CD4-positive, alpha-beta T cell treated with Interleukin-4 for 4 hours (primary cell): Measurements from ENCODE around the gene COX7A2L.
A peak's percentile ranks its signal among the peaks of the same experiment; 100 is the strongest.
"Not testable (repeated sequence)": the region's sequence is repeated elsewhere in the genome, so short reads cannot be mapped to it uniquely, and the experiment has no call there.

Source experiments
- DNase-seq: peaks from one replicate; pipeline ENCODE4 v3.0.0-alpha.2; 2020

Gene COX7A2L

GRCh38 chr2:42338567-42339190, 22.3 kb downstream of the COX7A2L start:
- DNase-seq: no peak

GRCh38 chr2:42337846-42338566, 23.0 kb downstream of the COX7A2L start:
- DNase-seq: no peak

DNA sequence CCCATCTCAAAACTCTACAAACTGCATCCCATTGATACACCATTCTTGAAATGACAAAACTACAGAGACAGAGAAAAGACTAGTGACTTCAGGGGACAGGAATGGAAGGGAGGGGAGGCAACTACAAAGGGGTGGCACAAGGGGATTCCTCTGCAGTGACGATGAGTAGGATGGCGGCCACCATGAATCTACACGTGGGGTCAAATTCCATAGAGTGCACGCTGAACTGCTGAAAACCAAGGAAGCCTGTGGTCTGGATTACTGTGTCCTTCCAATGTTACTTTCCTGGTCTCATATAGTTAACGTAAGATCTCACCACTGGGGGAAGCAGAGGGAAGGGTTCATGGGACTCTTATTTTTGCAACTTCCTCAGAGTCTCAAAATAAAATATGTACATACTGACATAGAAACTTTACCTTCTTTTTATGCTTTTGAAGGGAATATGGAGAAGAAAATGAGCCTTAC, 23.6 kb downstream of the COX7A2L start:
- DNase-seq: no peak

GRCh38 chr2:42336361-42336965, 24.6 kb downstream of the COX7A2L start:
- DNase-seq: no peak

GRCh38 chr2:42335514-42336104, 25.4 kb downstream of the COX7A2L start:
- DNase-seq: no peak

GRCh38 chr2:42334865-42335264, 26.2 kb downstream of the COX7A2L start:
- DNase-seq: not testable (repeated sequence)

DNA sequence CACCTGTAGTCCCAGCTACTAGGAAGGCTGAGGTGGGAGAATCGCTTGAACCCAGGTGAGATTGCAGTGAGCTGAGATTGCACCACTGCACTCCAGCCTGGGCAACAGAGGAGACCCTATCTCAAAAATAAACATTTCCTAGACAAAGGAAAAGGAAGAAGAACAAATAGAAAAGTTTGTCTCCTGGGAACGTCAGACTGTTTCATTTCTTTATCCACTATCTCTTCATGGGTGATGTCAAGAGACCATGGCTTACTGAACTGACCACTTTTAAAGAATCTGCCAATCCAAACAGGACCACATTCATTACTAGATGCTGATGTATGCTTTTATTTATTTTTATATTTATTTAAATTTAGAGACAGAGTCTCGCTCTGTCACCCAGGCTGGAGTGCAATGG, 26.8 kb downstream of the COX7A2L start:
- DNase-seq: no peak

DNA sequence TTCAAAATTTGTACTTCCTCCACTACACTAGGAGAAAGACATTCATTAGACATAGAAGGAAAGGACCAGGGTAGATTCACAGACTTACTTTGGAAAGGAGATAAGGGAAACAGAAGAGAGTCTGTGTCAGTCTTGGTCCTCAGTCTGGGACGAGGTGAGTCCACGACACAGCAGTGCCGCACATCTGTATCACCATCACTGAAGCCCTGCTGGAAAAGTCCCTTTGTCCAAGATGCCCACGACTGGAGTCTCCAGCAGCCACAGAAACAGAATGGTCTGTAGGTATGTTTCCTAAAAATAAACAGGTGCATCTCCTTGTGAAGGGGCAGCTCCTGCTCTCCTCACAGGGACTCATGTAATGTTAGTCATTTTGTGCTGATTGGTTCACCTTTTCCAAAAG, 27.4 kb downstream of the COX7A2L start:
- no peak for DNase-seq

GRCh38 chr2:42332575-42332974, 28.4 kb downstream of the COX7A2L start:
- no peak for DNase-seq

GRCh38 chr2:42331569-42332284, 29.3 kb downstream of the COX7A2L start:
- no peak for DNase-seq

GRCh38 chr2:42329736-42330135, 31.3 kb downstream of the COX7A2L start:
- no peak for DNase-seq

DNA sequence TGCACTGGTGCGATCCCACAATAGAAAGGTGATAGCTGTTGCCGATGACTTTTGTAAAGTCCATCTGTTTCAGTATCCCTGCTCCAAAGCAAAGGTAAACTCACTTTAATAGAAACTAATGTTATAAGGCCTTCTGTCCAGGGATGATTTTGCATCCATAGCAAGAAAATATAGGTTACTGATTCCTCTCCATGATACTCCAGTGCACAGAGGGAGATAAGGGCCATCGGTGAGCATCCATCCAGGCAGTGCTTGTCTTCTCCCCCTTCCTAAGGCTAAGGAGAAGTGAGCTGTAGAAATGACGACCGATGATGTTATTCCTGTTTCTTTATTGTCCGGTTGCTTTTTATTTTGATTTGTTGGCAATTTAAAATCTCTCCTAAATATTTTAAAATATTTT, 32.1 kb downstream of the COX7A2L start:
- DNase-seq: no peak

GRCh38 chr2:42328148-42328833, 32.7 kb downstream of the COX7A2L start:
- DNase-seq: peak; percentile 25

DNA sequence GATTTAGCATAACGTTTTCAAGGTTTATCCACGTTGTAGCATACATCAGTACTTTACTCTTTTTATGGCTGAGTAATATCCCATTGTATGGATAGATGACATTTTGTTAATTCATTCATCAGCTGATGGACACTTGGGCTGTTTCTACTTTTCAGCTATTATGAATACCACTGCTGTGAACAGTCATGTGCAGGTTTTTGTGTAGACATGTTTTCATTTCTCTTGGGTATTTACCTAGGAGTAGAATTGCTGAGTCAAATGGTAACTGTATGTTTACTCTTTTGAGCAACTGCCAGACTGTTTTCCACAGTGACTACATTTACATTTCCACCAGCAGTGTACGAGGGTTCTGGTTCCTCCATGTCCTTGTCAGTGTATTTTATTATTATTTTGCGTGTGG, 33.9 kb downstream of the COX7A2L start:
- DNase-seq: no peak

DNA sequence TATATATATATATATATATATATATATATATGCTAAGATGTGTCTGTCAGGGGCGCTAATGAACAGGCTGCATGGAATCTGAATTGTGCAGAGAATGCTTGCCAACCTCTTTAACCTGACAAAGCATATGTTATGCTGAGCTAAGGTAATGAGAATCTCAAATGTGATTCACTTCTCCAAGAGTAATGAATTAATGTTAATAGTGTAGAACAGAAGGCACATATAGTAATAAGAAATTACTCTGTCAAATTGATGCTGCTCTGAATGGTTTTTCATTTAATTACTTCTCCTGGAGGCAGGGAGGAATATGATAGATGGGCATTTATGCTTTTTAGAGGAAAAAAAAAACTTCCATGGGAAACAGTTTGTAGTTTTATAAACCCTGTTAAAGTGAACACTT, 35.4 kb downstream of the COX7A2L start:
- no peak for DNase-seq

GRCh38 chr2:42324949-42325348, 36.1 kb downstream of the COX7A2L start:
- no peak for DNase-seq

- DNase-seq: no peak
Measured at GRCh38 chr2:42324244-42324643, 36.8 kb downstream of the COX7A2L start.

GRCh38 chr2:42321452-42322064, 39.5 kb downstream of the COX7A2L start:
- peak; percentile 33 for DNase-seq

GRCh38 chr2:42319265-42319664, 41.8 kb downstream of the COX7A2L start:
- no peak for DNase-seq

DNA sequence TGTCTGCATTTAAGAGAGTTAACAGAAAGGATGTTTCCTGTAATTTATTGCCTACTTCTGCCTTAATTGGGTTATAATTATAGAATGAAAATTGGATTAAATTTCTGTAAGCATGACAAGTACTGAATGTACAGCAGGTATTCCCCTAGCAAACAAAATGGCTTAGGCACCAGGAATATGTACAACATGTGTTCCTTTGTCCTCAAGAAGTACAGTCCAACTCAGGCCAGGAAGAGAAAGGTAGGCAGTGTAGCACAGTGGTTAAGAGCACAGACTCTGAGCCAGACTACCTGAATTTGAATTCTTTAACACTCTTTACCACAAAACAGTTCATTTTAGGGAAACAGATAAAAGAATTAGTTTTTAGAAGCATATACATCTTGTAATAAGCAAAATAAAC, 43.1 kb downstream of the COX7A2L start:
- no peak for DNase-seq

DNA sequence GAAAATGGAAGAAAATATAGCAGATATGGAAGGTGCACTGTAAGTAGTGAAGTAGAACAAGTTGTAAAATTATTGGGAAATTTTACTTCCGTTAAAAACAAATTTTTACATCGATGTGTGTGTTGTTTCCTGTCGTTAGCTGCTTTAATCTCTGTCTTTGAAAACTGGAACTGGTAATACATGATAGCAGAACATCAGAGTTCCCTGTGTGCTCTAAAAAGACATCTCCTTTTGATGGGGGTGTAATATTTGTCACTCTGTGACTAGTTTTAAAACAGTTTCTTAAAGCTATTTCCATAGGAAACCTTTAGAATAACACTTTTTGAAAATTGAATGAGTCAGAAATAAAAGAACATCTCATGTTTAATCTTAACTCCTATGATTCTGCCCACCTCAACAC, 43.5 kb downstream of the COX7A2L start:
- peak; percentile 43 for DNase-seq

- no peak for DNase-seq
Measured at GRCh38 chr2:42316910-42317309, 44.1 kb downstream of the COX7A2L start.
